ENCODE data around the gene MYO5C. TPM values are rescaled to one million over a fixed set of nuclear protein-coding genes. Genes with fewer than 3 reads are reported as not detected.

The MYO5C gene
- total RNA-seq, 4 donors from 2014 or later: 56.1 to 151 (median 84.5) TPM

DNA sequence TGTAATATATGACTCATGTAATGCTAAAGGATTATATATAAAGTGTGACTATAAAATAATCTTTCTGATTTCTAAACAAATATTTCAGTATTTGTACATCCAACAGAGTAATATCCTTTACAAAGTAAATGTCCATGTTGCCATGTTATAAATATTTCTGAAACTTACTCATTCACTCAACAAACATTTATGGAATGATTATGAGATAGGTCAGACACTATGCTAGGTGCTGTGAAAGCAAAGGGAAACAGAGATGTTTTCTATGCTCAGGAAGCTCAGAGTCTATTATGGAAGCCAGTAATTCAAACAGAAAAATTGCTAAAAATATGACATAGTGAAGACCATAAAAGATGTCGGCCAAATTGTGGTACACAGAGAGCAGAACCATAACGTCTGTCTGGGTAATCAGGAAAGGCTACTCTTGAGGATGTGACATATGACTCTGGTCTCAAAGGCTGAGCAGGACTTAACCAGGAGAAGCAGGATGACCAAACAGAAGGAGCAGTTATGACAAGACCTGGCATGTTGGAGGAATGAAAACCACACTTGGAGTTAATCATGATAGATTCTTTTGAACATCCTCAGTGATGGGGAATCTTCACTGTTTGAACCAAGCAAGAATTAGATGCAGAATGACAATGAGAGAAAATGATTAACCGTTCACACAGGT is 39.0 kb upstream of the MYO5C start:
- 56 to 63% methylated on average over 3 of the region's 3 CpGs for WGBS, 2 donors (ENCODE audit: low coverage in 1 of 2)
- Histone ChIP-seq H3K36me3 (no peaks in the 10 kb centered on the region), H3K27ac (no peak overlapping the region), H3K4me1 (no peaks in the 10 kb centered on the region), H3K27me3 (no peaks in the 10 kb centered on the region), H3K9me3 (no peaks in the 10 kb centered on the region), H3K4me3 (no peak overlapping the region)
- intact Hi-C loops (cut with DNase I; ENCODE audit: low total_unique reads) (no loop called here), in situ Hi-C loops (cut with MboI; ENCODE audit: low pct_ligation_motif_present in 1 of 4, low pct_unique_long_range_greater_than_20kb in 1 of 4, low sequenced_read_pairs in 3 of 4) (loop anchor here in 2 of 4 donors (25.0 kb wide), 1 partner anchor 403 kb away; no protein-coding TSS in a partner anchor)
- DNase-seq: no peak
- TF ChIP-seq POLR2A (IDR thresholded peaks at IDR 0.05): no peak
- TF ChIP-seq EP300 (IDR thresholded peaks at IDR 0.05; ENCODE audit: low read depth): no peak
- TF ChIP-seq POLR2AphosphoS5 (IDR thresholded peaks at IDR 0.05): no peak
- TF ChIP-seq, protein P1, sequence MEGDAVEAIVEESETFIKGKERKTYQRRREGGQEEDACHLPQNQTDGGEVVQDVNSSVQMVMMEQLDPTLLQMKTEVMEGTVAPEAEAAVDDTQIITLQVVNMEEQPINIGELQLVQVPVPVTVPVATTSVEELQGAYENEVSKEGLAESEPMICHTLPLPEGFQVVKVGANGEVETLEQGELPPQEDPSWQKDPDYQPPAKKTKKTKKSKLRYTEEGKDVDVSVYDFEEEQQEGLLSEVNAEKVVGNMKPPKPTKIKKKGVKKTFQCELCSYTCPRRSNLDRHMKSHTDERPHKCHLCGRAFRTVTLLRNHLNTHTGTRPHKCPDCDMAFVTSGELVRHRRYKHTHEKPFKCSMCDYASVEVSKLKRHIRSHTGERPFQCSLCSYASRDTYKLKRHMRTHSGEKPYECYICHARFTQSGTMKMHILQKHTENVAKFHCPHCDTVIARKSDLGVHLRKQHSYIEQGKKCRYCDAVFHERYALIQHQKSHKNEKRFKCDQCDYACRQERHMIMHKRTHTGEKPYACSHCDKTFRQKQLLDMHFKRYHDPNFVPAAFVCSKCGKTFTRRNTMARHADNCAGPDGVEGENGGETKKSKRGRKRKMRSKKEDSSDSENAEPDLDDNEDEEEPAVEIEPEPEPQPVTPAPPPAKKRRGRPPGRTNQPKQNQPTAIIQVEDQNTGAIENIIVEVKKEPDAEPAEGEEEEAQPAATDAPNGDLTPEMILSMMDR (IDR thresholded peaks at IDR 0.05): no peak

DNA sequence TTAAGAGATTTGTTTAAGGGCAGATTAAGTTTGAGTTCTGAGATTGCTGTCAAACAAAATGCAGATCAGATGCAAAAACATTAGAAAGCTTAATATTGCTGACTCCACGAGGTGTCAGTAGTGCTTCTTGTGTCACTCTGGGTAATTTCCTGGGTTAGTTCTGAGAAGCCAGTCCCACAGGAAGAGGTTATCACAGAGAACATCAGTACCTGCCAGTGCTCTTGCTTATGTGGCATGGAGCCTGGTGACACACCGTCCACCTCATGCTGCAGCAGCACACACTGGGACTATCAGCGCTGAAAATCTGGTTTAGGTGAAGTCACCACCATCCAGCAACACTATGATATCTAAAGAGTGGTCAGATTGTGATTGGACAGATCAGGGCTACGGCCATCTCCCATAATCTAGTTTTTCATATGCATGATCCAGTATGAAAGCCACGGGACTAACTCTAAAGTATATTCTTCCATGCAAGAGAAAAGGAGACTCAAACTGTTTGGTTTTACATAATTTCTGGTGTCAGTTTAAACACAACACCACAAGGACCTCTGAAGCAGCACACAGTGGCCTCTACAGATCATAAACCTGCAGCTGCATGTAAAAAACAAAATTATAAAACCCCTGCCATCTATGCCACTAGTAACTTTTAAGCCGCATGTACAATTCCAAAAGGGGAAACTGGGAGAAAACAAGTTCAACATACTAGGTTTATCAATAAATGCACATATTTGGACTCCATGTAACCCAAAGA is 36.1 kb upstream of the MYO5C start:
- no peaks in the 10 kb centered on the region for H3K36me3 ChIP-seq

DNA sequence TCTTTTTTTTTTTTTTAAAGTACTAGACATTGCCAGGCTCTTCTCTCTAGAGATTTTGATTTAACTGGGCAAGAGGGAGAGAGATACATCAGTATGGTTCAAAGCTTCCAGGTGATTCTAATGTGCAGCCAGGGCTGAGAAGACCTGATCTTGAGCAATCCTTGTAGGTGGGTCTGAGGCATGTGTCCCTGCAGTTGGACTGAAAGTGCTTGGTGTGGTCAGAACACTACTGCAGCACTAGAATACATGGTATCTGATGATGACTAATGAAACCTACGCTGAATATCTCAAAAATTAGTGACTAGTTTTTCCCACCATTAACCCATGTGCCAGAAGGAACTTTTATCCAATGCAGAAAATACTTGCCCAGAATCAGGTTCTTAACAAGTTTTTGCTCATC is 34.4 kb upstream of the MYO5C start:
- Histone ChIP-seq H3K27me3 (no peaks in the 10 kb centered on the region), H3K4me1 (no peaks in the 10 kb centered on the region), H3K36me3 (no peaks in the 10 kb centered on the region), H3K9me3 (no peaks in the 10 kb centered on the region), H3K4me3 (no peak overlapping the region), H3K27ac (no peak overlapping the region)
- no peak for TF ChIP-seq POLR2AphosphoS5 (IDR thresholded peaks at IDR 0.05)
- TF ChIP-seq POLR2A (IDR thresholded peaks at IDR 0.05): no peak
- TF ChIP-seq, protein P1 (IDR thresholded peaks at IDR 0.05): no peak
- TF ChIP-seq EP300 (IDR thresholded peaks at IDR 0.05; ENCODE audit: low read depth): no peak
- in situ Hi-C loops (cut with MboI; ENCODE audit: low pct_ligation_motif_present in 1 of 4, low pct_unique_long_range_greater_than_20kb in 1 of 4, low sequenced_read_pairs in 3 of 4) (loop anchor here in 2 of 4 donors (25.0 kb wide), 1 partner anchor 407 kb away; no protein-coding TSS in a partner anchor), intact Hi-C loops (cut with DNase I; ENCODE audit: low total_unique reads) (no loop called here)
- DNase-seq: no peak
- WGBS, 2 donors (ENCODE audit: low coverage in 1 of 2): 77 to 100% methylated on average over 1 of the region's 1 CpG

More for the DNA sequence above, 36.1 kb upstream of the MYO5C start:
- intact Hi-C loops (cut with DNase I; ENCODE audit: low total_unique reads): no loop called here
- TF ChIP-seq, protein P1 (IDR thresholded peaks at IDR 0.05): peak in 4 of 5 experiments; percentile 20 to 45 (median 38)
- no peak for TF ChIP-seq POLR2A (IDR thresholded peaks at IDR 0.05)
- no peak for TF ChIP-seq EP300 (IDR thresholded peaks at IDR 0.05; ENCODE audit: low read depth)
- TF ChIP-seq POLR2AphosphoS5 (IDR thresholded peaks at IDR 0.05): no peak
- peak; percentile 23 for DNase-seq
- WGBS, 2 donors (ENCODE audit: low coverage in 1 of 2): 38 to 52% methylated on average over 2 to 6 of the region's 6 CpGs
- H3K4me3 ChIP-seq: no peak overlapping the region
- H3K27me3 ChIP-seq: no peaks in the 10 kb centered on the region
- no peaks in the 10 kb centered on the region for H3K9me3 ChIP-seq
- in situ Hi-C loops (cut with MboI; ENCODE audit: low pct_ligation_motif_present in 1 of 4, low pct_unique_long_range_greater_than_20kb in 1 of 4, low sequenced_read_pairs in 3 of 4): loop anchor here in 2 of 4 donors (25.0 kb wide), 1 partner anchor 406 kb away; no protein-coding TSS in a partner anchor
- H3K4me1 ChIP-seq: no peaks in the 10 kb centered on the region
- no peak overlapping the region for H3K27ac ChIP-seq

DNA sequence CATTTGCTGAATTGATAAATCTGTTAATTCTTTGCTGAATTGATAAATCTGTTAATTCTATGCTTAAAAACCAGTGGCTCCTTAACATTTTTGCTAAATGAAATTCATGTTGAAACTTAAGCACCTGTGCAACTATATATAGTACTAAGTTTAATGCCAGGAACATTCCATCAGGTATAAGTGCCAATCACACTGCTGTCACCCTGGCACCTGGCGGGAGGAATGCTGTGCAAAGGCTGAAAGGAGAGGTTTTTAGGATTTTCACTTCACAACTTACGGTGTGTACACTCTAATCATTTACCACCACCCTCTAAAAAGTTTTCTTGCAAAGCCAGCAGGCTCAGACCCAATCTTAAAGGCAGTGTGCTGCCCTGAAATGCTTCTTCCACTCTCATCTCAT is 33.5 kb upstream of the MYO5C start:
- H3K27ac ChIP-seq: no peak overlapping the region
- H3K27me3 ChIP-seq: no peaks in the 10 kb centered on the region
- DNase-seq: no peak
- TF ChIP-seq, protein P1 (IDR thresholded peaks at IDR 0.05): no peak
- TF ChIP-seq POLR2A (IDR thresholded peaks at IDR 0.05) (no peak), EP300 (IDR thresholded peaks at IDR 0.05; ENCODE audit: low read depth) (no peak)
- in situ Hi-C loops (cut with MboI; ENCODE audit: low pct_ligation_motif_present in 1 of 4, low pct_unique_long_range_greater_than_20kb in 1 of 4, low sequenced_read_pairs in 3 of 4): loop anchor here in 2 of 4 donors (25.0 kb wide), 1 partner anchor 408 kb away; no protein-coding TSS in a partner anchor
- no peaks in the 10 kb centered on the region for H3K36me3 ChIP-seq
- intact Hi-C loops (cut with DNase I; ENCODE audit: low total_unique reads): no loop called here
- H3K4me3 ChIP-seq: no peak overlapping the region
- 86 to 89% methylated on average over 2 of the region's 2 CpGs for WGBS, 2 donors (ENCODE audit: low coverage in 1 of 2)
- no peaks in the 10 kb centered on the region for H3K9me3 ChIP-seq
- no peaks in the 10 kb centered on the region for H3K4me1 ChIP-seq

Data from transverse colon (tissue), 4 donors.